ENCODE measurements around the gene C2orf81. TPM values are rescaled to one million over a fixed set of nuclear protein-coding genes. Genes with fewer than 3 reads are reported as not detected.

Gene C2orf81
- total and polyA plus RNA-seq, 10 of the 15 experiments (the other 5 are each of a cell fraction or from before 2014, with no cell fraction given) = 0.10 to 9.8 (median 2.7) TPM

GRCh38 chr2:74391580-74392448, 29.6 kb downstream of the C2orf81 start (continued):
- TF ChIP-seq FOXM1 (IDR thresholded peaks at IDR 0.05; ENCODE audit: low read depth, low read length) (no peak), SMC3 (IDR thresholded peaks at IDR 0.05; ENCODE audit: borderline replicate concordance, low read length) (peak; percentile 63), BACH1 (IDR thresholded peaks at IDR 0.05; ENCODE audit: borderline replicate concordance) (0 out of 2 replicates have a peak, but pooled peaks have one; percentile 35), POLR2A (IDR thresholded peaks at IDR 0.05; ENCODE audit: low read depth, low read length) (peak; percentile 83), RUNX3 (IDR thresholded peaks at IDR 0.05; ENCODE audit: low read length) (peak; percentile 76), TCF3 (IDR thresholded peaks at IDR 0.05; ENCODE audit: borderline replicate concordance, insufficient read depth, low read depth, low read length) (no peak), ESRRA (IDR thresholded peaks at IDR 0.05; ENCODE audit: low read length) (no peak), POLR2AphosphoS5 (IDR thresholded peaks at IDR 0.05; ENCODE audit: low read length) (peak; percentile 48; the same call in 1 of the 2 replicates), KAT2A (conservative IDR thresholded peaks at IDR 0.05; ENCODE audit: control insufficient read depth, low read depth, low read length) (no peak), SPI1 (IDR thresholded peaks at IDR 0.05; ENCODE audit: borderline replicate concordance, insufficient read depth, low read depth, low read length) (no peak), CREM (IDR thresholded peaks at IDR 0.05; ENCODE audit: low read depth) (peak; percentile 44; the same call in 1 of the 2 replicates), RFX5 (IDR thresholded peaks at IDR 0.05; ENCODE audit: low read depth, low read length) (0 out of 2 replicates have a peak, but pooled peaks have one; percentile 32), NRF1 (conservative IDR thresholded peaks at IDR 0.05; ENCODE audit: low read depth, low read length) (peak; percentile 61), MTA3 (IDR thresholded peaks at IDR 0.05; ENCODE audit: borderline replicate concordance, low read length) (no peak), LARP7 (IDR thresholded peaks at IDR 0.05) (peak; percentile 64; the same call in 1 of the 2 replicates), JUNB (IDR thresholded peaks at IDR 0.05) (no peak), BRCA1 (IDR thresholded peaks at IDR 0.05; ENCODE audit: low read depth, low read length) (0 out of 2 replicates have a peak, but pooled peaks have one; percentile 39), RELB (IDR thresholded peaks at IDR 0.05; ENCODE audit: low read depth) (no peak), MTA2 (IDR thresholded peaks at IDR 0.05; ENCODE audit: low read depth) (peak; percentile 20; the same call in 1 of the 2 replicates)
- TF ChIP-seq, protein P1, sequence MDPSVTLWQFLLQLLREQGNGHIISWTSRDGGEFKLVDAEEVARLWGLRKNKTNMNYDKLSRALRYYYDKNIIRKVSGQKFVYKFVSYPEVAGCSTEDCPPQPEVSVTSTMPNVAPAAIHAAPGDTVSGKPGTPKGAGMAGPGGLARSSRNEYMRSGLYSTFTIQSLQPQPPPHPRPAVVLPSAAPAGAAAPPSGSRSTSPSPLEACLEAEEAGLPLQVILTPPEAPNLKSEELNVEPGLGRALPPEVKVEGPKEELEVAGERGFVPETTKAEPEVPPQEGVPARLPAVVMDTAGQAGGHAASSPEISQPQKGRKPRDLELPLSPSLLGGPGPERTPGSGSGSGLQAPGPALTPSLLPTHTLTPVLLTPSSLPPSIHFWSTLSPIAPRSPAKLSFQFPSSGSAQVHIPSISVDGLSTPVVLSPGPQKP (IDR thresholded peaks at IDR 0.05; ENCODE audit: low read depth, low read length) = peak; percentile 75
- TF ChIP-seq, protein P2, sequence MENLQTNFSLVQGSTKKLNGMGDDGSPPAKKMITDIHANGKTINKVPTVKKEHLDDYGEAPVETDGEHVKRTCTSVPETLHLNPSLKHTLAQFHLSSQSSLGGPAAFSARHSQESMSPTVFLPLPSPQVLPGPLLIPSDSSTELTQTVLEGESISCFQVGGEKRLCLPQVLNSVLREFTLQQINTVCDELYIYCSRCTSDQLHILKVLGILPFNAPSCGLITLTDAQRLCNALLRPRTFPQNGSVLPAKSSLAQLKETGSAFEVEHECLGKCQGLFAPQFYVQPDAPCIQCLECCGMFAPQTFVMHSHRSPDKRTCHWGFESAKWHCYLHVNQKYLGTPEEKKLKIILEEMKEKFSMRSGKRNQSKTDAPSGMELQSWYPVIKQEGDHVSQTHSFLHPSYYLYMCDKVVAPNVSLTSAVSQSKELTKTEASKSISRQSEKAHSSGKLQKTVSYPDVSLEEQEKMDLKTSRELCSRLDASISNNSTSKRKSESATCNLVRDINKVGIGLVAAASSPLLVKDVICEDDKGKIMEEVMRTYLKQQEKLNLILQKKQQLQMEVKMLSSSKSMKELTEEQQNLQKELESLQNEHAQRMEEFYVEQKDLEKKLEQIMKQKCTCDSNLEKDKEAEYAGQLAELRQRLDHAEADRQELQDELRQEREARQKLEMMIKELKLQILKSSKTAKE (IDR thresholded peaks at IDR 0.05; ENCODE audit: low read depth, poor library complexity, severe bottlenecking) = peak; percentile 56
- TF ChIP-seq, protein P3, sequence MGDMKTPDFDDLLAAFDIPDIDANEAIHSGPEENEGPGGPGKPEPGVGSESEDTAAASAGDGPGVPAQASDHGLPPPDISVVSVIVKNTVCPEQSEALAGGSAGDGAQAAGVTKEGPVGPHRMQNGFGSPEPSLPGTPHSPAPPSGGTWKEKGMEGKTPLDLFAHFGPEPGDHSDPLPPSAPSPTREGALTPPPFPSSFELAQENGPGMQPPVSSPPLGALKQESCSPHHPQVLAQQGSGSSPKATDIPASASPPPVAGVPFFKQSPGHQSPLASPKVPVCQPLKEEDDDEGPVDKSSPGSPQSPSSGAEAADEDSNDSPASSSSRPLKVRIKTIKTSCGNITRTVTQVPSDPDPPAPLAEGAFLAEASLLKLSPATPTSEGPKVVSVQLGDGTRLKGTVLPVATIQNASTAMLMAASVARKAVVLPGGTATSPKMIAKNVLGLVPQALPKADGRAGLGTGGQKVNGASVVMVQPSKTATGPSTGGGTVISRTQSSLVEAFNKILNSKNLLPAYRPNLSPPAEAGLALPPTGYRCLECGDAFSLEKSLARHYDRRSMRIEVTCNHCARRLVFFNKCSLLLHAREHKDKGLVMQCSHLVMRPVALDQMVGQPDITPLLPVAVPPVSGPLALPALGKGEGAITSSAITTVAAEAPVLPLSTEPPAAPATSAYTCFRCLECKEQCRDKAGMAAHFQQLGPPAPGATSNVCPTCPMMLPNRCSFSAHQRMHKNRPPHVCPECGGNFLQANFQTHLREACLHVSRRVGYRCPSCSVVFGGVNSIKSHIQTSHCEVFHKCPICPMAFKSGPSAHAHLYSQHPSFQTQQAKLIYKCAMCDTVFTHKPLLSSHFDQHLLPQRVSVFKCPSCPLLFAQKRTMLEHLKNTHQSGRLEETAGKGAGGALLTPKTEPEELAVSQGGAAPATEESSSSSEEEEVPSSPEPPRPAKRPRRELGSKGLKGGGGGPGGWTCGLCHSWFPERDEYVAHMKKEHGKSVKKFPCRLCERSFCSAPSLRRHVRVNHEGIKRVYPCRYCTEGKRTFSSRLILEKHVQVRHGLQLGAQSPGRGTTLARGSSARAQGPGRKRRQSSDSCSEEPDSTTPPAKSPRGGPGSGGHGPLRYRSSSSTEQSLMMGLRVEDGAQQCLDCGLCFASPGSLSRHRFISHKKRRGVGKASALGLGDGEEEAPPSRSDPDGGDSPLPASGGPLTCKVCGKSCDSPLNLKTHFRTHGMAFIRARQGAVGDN (IDR thresholded peaks at IDR 0.05) = 0 out of 2 replicates have a peak, but pooled peaks have one; percentile 13
